Activated CD4-positive, alpha-beta T cell treated with anti-CD3 and anti-CD28 coated beads for 24 hours (primary cell): ENCODE results near the gene SIK3.

ENCODE experiments used
- DNase-seq, 2 donors: peaks; one replicate each; pipeline ENCODE4 v3.0.0-alpha.2; 2020; ENCODE audit warnings: low read depth in 2 of 2

SIK3 gene

DNA sequence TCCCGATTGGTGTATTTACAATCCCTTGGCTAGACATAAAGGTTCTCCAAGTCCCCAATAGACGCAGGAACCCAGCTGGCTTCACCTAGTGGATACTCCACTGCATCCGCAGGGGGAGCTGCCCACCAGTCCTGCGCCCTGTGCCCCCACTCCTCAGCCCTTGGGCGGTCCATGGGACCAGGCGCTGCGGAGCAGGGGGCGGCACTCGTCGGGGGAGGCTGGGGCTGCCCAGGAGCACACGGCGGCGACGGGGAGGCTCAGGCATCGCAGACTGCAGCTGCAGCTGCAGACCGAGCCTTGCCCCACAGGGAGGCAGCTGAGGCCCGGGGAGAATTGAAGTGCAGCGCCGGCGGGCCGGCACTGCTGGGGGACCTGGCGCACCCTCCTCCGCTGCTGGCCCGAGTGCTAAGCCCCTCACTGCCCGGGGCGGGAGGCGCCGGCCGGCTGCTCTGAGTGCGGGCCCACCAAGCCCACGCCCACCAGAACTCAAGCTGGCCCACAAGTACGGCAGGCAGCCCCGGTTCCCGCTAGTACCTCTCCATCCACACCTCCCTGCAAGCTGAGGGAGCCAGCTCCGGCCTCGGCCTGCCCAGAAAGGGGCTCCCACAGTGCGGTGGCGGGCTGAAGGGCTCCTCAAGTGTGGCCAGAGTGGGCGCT is 12.2 kb upstream of the SIK3 start:
- DNase-seq = no peak

DNA sequence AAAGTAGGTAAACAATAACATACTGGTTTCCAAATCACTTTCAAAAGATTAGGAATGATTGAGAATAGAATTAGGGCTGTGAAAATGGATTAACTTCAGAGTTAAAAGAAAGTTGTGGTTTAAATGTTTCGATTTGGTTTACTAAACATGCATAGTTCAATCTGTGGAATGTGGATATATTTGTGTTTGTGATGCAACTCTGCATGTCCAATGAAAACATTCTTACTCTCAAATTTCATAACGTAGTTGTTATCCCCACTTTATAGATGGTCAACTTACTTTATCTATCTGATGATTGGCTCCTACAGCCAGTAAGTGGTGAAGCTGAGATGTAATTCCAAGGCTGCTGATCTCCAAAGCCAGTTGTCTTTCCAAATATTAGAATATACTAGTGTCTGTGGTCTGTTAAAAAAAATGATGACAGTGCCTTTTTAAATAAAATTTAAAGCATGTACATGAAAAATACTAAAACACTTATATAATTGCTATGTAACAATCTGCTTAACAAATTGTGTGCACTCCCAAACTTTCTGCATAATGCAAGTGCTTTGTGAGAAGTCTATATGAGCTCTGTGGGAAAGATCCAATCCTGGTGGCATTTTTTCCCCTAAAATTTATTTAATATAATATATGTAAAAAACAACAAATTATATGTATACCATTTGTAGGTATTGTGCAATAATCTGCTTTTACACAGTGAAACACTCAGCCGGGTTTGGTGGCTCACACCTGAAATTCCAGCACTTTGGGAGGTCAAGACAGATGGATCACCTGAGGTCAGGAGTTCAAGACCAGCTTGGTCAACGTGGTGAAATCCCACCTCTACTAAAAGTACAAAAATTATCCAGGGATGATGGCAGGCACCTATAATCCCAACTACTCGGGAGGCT is 9.7 kb upstream of the SIK3 start:
- DNase-seq = no peak

DNA sequence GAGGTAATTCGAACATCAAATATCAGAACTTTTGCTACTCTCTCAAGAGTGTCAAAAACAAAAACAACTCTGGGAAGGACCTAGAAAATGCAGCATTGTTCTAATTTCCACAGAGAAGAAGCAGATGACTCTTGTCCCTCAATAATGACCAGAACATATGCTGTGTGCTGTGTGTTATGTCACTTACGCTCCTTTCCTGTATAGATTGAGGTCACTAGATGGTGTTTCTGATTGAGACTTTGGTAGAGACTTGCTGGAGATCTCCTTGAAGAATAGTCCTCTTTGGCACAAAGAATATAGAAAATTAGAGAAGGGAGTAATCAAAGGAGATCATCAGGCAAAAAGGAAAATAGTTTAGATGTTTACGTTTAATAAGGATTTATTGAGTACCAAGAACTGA is 2.3 kb upstream of the SIK3 start:
- no peak for DNase-seq

DNA sequence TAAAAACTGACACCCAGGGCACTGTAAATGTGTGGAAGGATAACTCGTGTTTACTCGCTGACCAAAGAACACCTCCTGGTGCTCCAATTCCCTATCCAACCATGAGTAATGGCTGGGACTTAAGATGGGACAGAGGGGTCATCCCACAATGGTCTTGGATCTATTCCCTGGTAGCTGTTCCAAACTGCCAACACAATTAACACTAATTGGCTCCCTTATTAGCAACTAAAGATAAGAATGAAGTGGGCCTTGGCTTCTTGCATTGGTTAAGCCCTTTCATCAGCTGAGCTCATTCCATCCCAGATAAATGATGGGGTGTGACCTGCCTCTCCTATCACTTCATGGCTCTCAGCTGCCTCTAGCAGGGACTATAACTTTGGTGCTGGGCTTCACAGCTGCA is 1.5 kb upstream of the SIK3 start:
- DNase-seq = no peak

DNA sequence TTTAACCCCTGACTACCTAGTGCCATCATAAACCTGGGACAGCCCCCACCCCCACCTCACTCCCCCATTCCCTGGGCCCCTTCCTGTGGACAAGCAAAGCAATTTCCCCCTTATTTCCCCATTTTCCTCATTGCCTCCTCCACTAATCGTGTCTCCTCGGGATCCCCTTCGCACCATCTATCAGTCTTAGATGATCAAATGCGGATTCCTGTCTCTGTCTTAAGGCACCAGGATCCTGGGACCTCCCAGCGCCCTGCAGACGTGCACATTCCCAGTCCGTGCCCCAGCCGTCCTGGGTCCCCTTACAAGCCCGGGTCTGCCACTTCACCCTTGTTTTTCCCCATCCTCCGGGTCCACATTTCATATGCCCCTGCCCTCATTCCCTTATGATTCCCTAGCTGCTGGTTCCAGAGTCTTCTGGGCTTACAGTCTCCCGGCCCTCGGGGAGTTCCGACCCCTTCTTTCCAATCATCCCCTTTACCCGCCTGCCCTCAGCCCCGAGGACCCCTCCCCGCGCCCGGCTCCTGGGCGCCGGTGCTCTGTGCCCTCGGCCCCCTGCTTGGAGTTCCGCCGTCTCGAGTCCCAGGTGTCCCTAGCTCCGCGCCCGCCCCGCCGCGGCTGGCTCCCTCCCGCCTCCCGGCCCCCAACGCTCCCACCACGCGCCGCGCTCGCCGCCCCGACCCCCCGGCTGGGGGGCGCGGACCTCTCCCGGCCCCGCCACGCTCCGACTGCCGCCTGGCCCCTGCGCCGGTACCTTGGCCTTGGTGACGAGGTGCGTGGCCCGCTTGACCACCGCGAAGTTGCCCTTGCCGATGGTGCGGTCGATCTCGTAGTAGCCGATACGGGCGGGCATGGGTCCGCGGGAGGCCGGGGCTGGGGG is 599 bp downstream of the SIK3 start:
- peak in 1 of 2 donors; percentile 11 for DNase-seq

DNA sequence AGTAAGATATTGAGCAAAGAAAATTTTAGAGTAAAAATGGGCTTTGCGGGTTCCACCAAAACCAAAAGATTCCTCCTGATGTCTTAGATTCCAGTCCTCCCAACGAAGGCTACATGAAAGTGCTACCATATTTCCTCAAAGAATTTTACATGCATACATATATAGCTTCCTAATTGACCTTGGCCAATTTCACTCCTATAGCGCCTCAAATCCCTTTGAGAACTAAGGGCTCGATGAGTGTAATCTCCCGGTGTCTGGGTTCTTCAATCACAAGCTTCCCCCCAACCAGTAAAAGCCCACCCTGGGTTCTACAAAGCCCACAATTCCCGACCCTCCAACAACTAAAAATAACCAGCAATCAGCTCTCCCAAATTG is 1.2 kb downstream of the SIK3 start:
- no peak for DNase-seq

DNA sequence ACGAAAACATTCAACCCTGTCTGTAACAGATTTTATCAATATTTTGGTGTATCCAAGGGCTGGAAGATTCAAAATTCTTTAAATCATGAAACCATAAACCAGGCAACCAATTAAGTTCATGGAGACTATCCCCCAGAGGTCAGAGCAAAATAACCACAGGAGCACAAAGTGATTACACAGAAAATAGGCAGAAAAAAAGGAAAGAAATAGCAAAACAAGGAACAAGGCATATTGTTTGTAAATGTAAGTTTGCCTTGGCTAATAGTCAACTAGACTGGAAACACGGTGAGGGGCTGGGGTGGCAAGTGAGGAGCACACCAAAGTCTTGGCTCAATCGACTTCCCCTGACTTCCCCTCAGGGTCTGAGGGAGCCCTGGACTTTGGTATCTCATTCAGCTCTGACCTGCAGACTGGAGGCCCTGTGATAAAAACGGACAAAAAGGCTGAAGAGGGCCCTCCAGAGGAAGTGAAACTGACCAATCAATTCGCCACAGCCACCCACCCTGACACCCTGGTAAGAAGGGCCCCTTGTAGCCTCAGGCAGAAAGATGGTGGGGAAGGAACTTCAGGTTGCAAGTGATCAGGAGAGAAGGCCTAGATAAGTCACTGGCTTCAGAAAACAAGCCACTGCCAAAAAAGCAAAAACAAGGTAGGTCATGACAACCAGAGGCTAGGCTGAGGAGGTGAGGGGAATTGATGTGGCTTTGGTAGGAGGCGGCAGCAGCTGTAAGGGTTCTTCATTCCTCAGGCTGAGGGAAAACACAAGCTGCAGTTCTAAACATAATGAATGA is 1.8 kb downstream of the SIK3 start:
- DNase-seq = no peak

DNA sequence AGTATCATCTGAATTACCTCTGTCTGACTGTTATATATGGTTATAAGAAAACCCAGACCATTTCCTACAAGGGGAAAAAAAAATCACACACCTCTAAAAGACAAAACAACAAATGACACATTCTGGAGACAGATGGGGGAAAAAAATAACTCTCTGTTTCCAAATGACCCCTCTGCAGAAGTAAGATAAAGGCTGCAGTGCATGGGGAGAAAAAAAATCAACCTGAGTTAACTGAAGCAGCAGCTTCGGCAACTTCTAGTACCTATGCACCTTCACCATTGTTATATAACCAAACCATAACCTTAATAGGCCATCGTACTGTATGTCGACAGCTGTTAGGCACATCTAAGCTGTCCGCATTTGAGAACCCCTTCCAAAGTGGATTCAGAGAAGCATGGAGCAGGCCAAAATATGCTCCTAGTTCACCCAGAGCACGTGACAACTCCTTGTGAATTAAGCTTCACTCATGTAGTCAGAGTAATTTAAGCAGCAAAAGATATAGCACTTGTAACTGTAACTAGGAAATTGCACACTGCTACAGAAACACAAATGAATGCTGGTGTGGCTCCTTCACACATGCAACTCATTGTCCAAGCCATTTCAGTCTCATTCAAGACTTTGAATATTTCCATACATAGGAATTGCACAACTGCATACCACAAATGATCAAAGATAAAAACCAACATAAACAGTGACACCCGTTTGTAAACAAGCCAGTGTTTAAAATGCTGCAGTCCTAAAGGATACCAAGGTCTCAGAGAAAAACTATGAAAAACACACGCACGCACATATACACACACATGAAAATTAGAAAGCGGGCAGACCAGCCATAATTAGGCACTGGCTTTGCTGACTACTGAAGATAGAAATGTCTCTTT is 2.7 kb downstream of the SIK3 start:
- DNase-seq = no peak

DNA sequence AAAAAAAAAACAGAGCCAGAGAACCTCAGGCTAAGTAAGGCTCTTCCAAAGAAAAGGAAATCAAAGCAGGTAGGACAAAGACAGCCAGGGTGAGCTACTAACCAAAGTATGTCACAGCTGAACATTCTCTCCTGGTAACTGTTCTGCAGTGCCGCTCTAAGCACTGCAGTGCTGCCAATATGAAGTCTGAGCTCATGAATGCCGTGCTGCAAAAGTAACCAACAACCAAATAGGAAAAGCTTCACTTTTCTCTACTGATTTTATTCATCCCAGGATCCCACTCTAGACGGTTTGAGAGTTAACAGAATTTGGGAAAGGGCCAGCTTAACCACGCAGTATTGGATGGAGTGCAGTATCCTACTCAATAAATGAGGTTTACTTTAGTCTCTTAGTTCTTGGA is 3.5 kb downstream of the SIK3 start:
- DNase-seq = no peak

DNA sequence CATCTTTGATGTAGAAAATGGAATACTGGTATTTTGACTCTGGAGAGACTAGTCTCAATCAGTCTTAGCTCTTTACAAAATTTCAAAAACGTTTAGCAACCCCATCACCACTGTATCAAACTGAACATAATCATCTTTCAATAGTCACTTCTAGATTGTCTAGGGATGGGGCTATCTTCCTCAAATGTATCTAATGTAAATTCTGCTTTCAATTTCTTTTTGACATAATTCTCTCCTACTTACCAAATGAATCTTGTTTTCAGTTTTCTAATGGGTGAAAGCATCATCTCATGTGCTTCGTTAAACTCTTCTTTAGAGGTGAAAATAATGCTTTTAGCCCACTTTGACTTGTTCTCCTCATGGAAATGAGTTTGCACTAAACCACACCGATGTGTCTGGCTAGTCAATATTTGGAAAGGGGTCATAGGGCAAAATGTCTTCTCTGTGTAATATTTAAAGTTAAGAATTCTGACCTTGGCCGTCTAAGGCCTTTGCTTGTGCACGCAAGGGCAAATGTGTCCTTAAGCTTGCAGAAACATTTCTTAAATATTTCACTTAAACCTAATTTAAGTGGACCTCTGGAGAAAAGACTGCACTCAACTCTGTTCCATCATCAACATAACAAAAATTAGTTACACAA is 5.2 kb downstream of the SIK3 start:
- no peak for DNase-seq

DNA sequence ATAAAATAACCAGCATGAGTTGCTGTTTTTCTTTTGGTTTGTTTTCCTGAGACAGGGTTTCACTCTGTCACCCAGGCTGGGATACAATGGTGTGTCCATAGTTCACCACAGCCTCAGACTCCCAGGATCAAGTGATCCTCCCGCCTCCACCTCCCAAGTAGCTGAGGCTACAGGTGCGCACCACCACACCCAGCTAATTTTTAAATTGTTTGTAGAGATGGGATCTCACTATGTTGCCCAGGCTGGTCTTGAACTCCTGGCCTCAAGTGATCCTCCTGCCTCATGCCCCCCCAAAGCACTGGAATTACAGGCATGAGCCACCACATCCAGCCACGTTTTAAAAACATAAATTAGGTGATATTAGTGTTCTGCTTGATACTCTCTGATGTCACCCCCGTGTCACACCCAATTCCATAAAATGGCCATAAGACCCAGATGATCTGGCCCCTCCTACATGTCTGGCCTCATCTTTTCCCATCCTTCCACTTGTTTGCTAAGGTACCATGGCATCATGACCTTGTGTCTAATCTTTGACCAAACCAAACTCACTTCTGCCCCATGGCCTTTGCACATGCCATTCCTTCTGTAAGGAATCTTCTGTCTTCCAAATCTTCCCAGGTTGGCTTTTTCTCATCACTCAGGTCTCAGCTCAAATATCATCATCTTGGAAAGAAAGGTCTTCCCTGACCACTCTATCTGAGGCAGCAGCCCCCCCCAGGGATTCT is 6.3 kb downstream of the SIK3 start:
- DNase-seq = no peak

DNA sequence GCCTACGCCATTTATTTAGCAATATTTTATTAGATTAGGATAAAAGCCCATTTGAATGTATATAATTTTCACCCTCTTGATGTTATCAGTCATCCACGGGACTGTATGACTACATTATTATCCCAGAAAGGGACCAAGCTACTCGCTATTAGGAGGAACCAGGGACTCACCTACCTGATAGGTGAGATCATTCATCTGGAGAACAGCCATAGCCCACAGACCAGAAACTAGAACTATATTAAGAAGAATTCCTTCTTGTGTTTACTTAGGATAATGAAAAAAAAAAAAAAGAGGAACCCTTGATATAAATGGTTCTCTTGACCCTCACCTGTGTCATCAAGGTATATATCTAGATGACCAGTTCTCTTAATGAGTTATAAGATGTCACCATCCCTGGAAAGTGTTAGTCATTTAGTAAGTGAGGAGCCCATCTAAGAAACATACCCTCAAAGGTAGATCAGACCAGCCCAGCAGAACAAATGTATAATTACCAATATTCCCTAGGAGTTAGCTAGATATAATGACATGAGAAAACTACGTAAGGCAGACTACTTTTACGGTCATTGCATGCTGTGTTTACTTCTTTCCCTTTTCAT is 8.0 kb downstream of the SIK3 start:
- DNase-seq = no peak

DNA sequence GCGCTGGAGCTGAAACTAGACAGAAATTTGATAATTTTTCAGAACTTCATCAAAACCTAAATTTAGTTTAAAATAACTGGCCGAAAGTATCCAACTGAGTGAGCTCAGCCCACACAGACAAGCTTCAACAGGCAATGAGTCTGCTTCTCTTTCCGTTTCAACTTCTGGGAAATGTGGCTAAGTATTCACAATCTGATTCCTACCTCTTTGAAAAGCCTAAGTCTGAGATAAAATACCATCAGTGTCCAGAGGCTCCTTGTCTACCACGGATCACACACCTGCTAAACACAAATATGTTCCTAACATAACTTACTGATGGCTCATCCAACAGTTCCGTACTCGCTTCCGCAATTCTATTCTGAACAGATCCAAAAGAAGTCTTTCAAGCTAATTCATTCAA is 8.5 kb downstream of the SIK3 start:
- no peak for DNase-seq

DNA sequence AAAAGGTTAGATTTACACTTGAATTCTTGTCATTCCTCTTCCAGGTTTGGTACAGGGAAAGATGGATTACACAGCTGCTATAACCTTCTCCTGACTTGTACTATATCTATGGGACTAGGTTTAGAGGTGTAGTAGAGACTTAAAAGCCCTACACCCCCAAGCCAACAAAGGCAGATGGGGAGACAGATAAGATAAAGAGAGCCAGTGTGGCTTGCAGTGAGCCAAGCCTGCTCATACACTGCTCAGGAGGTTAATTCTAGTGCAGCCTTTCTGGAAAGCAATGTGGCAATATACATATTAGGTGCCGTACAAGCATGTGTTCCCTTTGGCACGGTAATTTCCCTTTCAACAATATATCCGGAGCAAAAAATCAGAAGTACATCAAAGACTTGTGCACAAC is 10.8 kb downstream of the SIK3 start:
- DNase-seq = no peak

DNA sequence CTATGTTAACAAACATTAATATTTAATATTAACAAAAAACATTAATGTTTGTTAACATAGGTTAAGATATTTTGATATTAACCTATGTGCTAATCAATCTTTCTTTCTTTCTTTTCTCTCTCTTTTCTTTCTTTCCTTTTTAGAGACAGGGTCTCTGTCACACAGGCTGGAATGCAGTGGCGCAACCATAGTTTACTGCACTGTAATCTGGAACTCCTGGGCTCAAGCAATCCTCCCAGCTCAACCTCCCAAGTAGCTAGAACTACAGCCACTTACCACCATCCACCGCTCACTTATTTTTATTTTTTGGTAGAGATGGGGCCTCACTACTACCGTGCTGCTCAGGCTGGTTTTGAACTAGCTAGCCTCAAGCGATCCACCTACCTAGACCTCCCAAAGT is 13.2 kb downstream of the SIK3 start:
- DNase-seq = no peak

DNA sequence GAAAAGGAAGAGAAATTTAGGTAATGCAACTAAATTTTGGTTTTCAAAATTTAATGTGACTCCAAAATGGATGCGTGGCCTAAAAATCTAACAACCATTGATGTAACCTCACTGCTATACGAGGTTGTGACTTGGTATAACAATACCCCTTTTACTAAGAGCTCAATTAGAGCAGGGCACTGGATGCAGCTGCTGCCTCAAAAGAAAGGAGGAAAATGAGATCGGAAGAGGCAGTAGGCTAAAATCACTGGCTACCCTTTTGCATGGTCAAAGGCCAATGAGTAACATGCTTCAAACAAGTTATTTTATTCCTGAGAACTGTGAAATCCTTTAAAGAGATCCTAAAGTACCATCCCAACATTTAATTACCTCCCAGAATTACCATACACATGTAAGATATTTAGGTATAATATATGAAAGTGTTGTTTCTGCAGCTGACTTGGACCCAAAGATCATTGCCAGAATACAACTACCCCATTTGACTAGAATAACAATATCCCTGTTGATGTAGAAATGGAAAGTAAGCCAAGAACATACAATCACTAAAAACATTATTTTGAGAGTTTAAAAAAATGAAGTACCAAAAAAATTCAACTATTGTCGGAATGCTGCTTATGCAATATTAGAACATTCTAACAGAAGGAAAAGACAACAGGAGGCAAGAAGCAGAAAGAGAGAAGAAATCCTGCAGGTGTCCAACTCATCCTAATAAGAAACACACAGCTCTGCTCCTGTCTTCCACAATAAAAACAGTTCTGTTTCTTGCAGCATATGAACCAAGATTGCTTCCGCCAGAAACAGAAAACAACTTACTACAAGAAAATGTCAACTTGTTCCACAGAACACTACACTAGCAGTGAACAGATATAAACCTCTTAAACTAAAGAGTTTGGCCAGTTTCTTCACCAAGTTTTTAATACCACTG is 15.0 kb downstream of the SIK3 start:
- no peak for DNase-seq

DNA sequence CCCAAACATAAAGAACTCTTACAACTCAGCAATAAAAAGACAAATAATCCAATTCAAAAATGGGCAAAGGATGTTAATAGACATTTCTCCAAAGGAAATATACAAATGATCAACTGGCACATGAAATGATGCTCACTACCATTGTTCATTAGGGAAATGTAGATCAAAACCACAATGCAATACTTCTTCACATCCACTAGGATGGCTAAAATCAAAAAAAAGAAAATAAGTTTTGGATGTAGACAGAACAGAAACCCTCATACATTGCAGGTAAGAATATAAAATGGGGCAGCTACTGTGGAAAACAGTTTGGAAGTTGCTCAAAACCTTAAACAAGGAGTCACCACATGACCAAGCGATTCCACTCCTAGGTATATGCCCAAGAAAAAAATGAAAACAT is 16.3 kb downstream of the SIK3 start:
- DNase-seq = no peak

DNA sequence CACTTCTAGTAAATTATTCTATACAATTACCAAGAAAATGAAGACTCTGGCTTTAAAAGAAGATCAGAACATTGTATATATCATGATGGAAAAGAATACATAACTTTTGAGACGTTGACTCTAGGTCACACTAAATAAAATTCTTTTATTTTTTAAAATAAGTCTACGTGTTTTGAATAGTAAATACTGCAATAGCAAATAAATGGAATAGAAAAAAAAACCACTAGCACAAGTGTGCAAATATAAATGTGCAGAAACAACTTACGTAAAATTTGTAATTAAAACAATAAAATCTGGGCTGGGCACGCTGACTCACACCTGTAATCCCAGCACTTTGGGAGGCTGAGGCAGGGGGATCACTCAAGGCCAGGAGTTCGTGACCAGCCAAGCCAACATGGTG is 17.9 kb downstream of the SIK3 start:
- no peak for DNase-seq
